ENCODE results near the gene OOSP3. TPM values are rescaled to one million over a fixed set of nuclear protein-coding genes. Genes with fewer than 3 reads are reported as not detected.

Gene OOSP3
- total RNA-seq, 1 experiment from 2014 or later: not detected

- Histone ChIP-seq H3K4me1 (ENCODE audit: control insufficient read depth in 1 of 2, insufficient read depth in 2 of 2, low read length in 2 of 2) (peaks cover 7 to 20% of the 10 kb centered on the region in 2 experiments; a peak in 3 of 4 replicates), H3K79me2 (ENCODE audit: insufficient read depth, low read length) (no peaks in the 10 kb centered on the region), H3K4me3 (replicated peaks in 1 of 2; ENCODE audit: low read depth in 1 of 2, low read length in 2 of 2) (no peak overlapping the region), H3K36me3 (ENCODE audit: control insufficient read depth in 1 of 2, insufficient read depth in 2 of 2, low read length in 2 of 2) (no peaks in the 10 kb centered on the region), H2AFZ (ENCODE audit: low read depth, low read length, poor library complexity, severe bottlenecking) (no peak overlapping the region), H3K27me3 (ENCODE audit: insufficient read depth, low read length) (no peaks in the 10 kb centered on the region), H3K9ac (ENCODE audit: low read length) (no peak overlapping the region), H3K4me2 (ENCODE audit: low read length) (no peak overlapping the region), H3K27ac (ENCODE audit: low read depth, low read length) (no peak overlapping the region), H3K9me3 (ENCODE audit: control insufficient read depth in 1 of 2, insufficient read depth in 1 of 2, low read depth in 1 of 2, low read length in 2 of 2) (no peaks in the 10 kb centered on the region), H3K9me2 (ENCODE audit: insufficient read depth) (no peaks in the 10 kb centered on the region), H4K20me1 (ENCODE audit: insufficient read depth) (no peaks in the 10 kb centered on the region)
- no TSS peak for BruUV-seq (replicated peaks)
- ChIA-PET POLR2A (no interaction called here), RAD21 (ENCODE audit: low non-redundant PET in 1 of 2, low total read pairs in 2 of 2, uncharacterized antibody in 2 of 2, unreplicated experiment in 2 of 2) (no interaction called here), CTCF (no interaction called here)
- ATAC-seq (no peak), DNase-seq (ENCODE audit: low read depth, low spot score) (no peak)
- intact Hi-C loops (cut with micrococcal nuclease): no loop called here
- TF ChIP-seq SIN3A (IDR thresholded peaks at IDR 0.05; ENCODE audit: low read depth): no peak
- no peak for TF ChIP-seq ELF1 (IDR thresholded peaks at IDR 0.05; ENCODE audit: borderline replicate concordance, low read depth)
- no peak for TF ChIP-seq EZH2phosphoT487 (IDR thresholded peaks at IDR 0.05; ENCODE audit: borderline replicate concordance)
Observed at GRCh38 chr11:59898046-59898445, 19.5 kb downstream of the OOSP3 start.

DNA sequence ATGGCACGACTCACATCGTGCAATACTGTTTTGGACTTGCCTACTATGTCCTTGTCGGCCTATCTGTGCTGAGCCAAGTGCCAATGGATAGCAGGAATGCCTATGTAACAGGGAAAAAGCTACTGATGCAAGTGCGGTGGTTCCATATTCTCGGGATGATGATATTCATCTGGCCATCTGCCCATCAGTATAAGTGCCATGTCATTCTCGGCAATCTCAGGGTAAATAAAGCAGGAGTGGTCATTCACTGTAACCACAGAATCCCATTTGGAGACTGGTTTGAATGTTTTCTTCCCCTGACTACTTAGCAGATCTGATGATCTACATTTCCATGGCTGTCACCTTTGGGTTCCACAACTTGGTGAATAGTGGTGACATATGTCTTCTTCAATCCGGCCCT is 20.1 kb downstream of the OOSP3 start:
- H2AFZ ChIP-seq (ENCODE audit: low read depth, low read length, poor library complexity, severe bottlenecking): no peak overlapping the region
- POLR2A ChIA-PET: no interaction called here
- intact Hi-C loops (cut with micrococcal nuclease): no loop called here
- no peaks in the 10 kb centered on the region for H3K9me2 ChIP-seq (ENCODE audit: insufficient read depth)
- BruUV-seq (replicated peaks): no TSS peak
- ATAC-seq (no peak), DNase-seq (ENCODE audit: low read depth, low spot score) (no peak)
- no peak overlapping the region for H3K9ac ChIP-seq (ENCODE audit: low read length)
- TF ChIP-seq EZH2 (IDR thresholded peaks at IDR 0.05): no peak
- TF ChIP-seq ZFX (IDR thresholded peaks at IDR 0.05): no peak
- TF ChIP-seq ZNF274 (IDR thresholded peaks at IDR 0.05; ENCODE audit: low read depth, low read length): no peak
- no peak for TF ChIP-seq EZH2phosphoT487 (IDR thresholded peaks at IDR 0.05; ENCODE audit: borderline replicate concordance)
- TF ChIP-seq REST (IDR thresholded peaks at IDR 0.05; ENCODE audit: low read depth): no peak
- TF ChIP-seq SRF (IDR thresholded peaks at IDR 0.05; ENCODE audit: low read depth): no peak
- TF ChIP-seq, protein P1, sequence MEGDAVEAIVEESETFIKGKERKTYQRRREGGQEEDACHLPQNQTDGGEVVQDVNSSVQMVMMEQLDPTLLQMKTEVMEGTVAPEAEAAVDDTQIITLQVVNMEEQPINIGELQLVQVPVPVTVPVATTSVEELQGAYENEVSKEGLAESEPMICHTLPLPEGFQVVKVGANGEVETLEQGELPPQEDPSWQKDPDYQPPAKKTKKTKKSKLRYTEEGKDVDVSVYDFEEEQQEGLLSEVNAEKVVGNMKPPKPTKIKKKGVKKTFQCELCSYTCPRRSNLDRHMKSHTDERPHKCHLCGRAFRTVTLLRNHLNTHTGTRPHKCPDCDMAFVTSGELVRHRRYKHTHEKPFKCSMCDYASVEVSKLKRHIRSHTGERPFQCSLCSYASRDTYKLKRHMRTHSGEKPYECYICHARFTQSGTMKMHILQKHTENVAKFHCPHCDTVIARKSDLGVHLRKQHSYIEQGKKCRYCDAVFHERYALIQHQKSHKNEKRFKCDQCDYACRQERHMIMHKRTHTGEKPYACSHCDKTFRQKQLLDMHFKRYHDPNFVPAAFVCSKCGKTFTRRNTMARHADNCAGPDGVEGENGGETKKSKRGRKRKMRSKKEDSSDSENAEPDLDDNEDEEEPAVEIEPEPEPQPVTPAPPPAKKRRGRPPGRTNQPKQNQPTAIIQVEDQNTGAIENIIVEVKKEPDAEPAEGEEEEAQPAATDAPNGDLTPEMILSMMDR (IDR thresholded peaks at IDR 0.05 in 2 of 3, conservative IDR thresholded peaks at IDR 0.05 in 1 of 3; ENCODE audit: borderline replicate concordance in 1 of 3, insufficient read depth in 1 of 3, low read depth in 2 of 3, low read length in 2 of 3): no peak
- TF ChIP-seq EGR1 (IDR thresholded peaks at IDR 0.05; ENCODE audit: low read depth): no peak
- TF ChIP-seq FOSL1 (IDR thresholded peaks at IDR 0.05; ENCODE audit: low read depth): no peak
- no peak for TF ChIP-seq JUND (IDR thresholded peaks at IDR 0.05)
- TF ChIP-seq YY1 (IDR thresholded peaks at IDR 0.05; ENCODE audit: extremely low read depth, insufficient replicate concordance, low read depth, low read length): no peak
- H3K4me2 ChIP-seq (ENCODE audit: low read length): no peak overlapping the region
- H3K4me1 ChIP-seq (ENCODE audit: control insufficient read depth in 1 of 2, insufficient read depth in 2 of 2, low read length in 2 of 2): peaks cover 7 to 20% of the 10 kb centered on the region in 2 experiments; a peak in 3 of 4 replicates
- H3K27ac ChIP-seq (ENCODE audit: low read depth, low read length): no peak overlapping the region
- H3K79me2 ChIP-seq (ENCODE audit: insufficient read depth, low read length): no peaks in the 10 kb centered on the region
- H3K27me3 ChIP-seq (ENCODE audit: insufficient read depth, low read length): no peaks in the 10 kb centered on the region
- H3K4me3 ChIP-seq (replicated peaks in 1 of 2; ENCODE audit: low read depth in 1 of 2, low read length in 2 of 2): no peak overlapping the region
- CTCF ChIA-PET: no interaction called here
- H3K9me3 ChIP-seq (ENCODE audit: control insufficient read depth in 1 of 2, insufficient read depth in 1 of 2, low read depth in 1 of 2, low read length in 2 of 2): no peaks in the 10 kb centered on the region
- RAD21 ChIA-PET (ENCODE audit: low non-redundant PET in 1 of 2, low total read pairs in 2 of 2, uncharacterized antibody in 2 of 2, unreplicated experiment in 2 of 2): no interaction called here
- no peaks in the 10 kb centered on the region for H4K20me1 ChIP-seq (ENCODE audit: insufficient read depth)
- no peaks in the 10 kb centered on the region for H3K36me3 ChIP-seq (ENCODE audit: control insufficient read depth in 1 of 2, insufficient read depth in 2 of 2, low read length in 2 of 2)
